ENCODE results near the gene SEC16B. TPM values are rescaled to one million over a fixed set of nuclear protein-coding genes. Genes with fewer than 3 reads are reported as not detected.

The SEC16B gene
- total RNA-seq, 1 donor from 2014 or later, result 2.2 TPM

GRCh38 chr1:177983482-177984135 lies 13.8 kb upstream of the SEC16B start:
- Histone ChIP-seq H3K27ac (no peak overlapping the region), H3K4me3 (no peak overlapping the region)
- ATAC-seq, result no peak

GRCh38 chr1:177983077-177983476 lies 13.2 kb upstream of the SEC16B start:
- Histone ChIP-seq H3K27ac (no peak overlapping the region), H3K9me3 (no peaks in the 10 kb centered on the region), H3K27me3 (no peaks in the 10 kb centered on the region), H3K4me1 (no peaks in the 10 kb centered on the region), H3K4me3 (no peak overlapping the region), H3K36me3 (no peaks in the 10 kb centered on the region)
- TF ChIP-seq CTCF (IDR thresholded peaks at IDR 0.05), result no peak
- no peak for DNase-seq
- intact Hi-C loops (cut with DNase I), result no loop called here
- ATAC-seq, result no peak

More at GRCh38 chr1:177983482-177984135, 13.8 kb upstream of the SEC16B start:
- intact Hi-C loops (cut with DNase I), result no loop called here
- no peak for DNase-seq
- TF ChIP-seq CTCF (IDR thresholded peaks at IDR 0.05), result no peak
- Histone ChIP-seq H3K9me3 (no peaks in the 10 kb centered on the region), H3K27me3 (no peaks in the 10 kb centered on the region), H3K4me1 (no peaks in the 10 kb centered on the region), H3K36me3 (no peaks in the 10 kb centered on the region)

- no peaks in the 10 kb centered on the region for H3K36me3 ChIP-seq
- H3K4me1 ChIP-seq, result no peaks in the 10 kb centered on the region
- H3K27ac ChIP-seq, result no peak overlapping the region
- H3K9me3 ChIP-seq, result no peaks in the 10 kb centered on the region
- TF ChIP-seq CTCF (IDR thresholded peaks at IDR 0.05), result no peak
- H3K4me3 ChIP-seq, result no peak overlapping the region
- ATAC-seq (no peak), DNase-seq (no peak)
- intact Hi-C loops (cut with DNase I), result no loop called here
- H3K27me3 ChIP-seq, result no peaks in the 10 kb centered on the region
Observed at GRCh38 chr1:177981200-177981599, 11.3 kb upstream of the SEC16B start.

GRCh38 chr1:177979272-177979671 lies 9.4 kb upstream of the SEC16B start:
- no peak overlapping the region for H3K27ac ChIP-seq
- H3K27me3 ChIP-seq, result no peaks in the 10 kb centered on the region
- DNase-seq (no peak), ATAC-seq (no peak)
- H3K4me1 ChIP-seq, result no peaks in the 10 kb centered on the region
- no peaks in the 10 kb centered on the region for H3K9me3 ChIP-seq
- intact Hi-C loops (cut with DNase I), result no loop called here
- no peak overlapping the region for H3K4me3 ChIP-seq
- H3K36me3 ChIP-seq, result no peaks in the 10 kb centered on the region
- TF ChIP-seq CTCF (IDR thresholded peaks at IDR 0.05), result no peak

GRCh38 chr1:177978530-177978929 lies 8.7 kb upstream of the SEC16B start:
- no peaks in the 10 kb centered on the region for H3K9me3 ChIP-seq
- DNase-seq, result no peak
- intact Hi-C loops (cut with DNase I), result no loop called here
- no peaks in the 10 kb centered on the region for H3K36me3 ChIP-seq
- no peak for ATAC-seq
- H3K4me1 ChIP-seq, result no peaks in the 10 kb centered on the region
- H3K27ac ChIP-seq, result no peak overlapping the region
- H3K4me3 ChIP-seq, result no peak overlapping the region
- no peak for TF ChIP-seq CTCF (IDR thresholded peaks at IDR 0.05)
- no peaks in the 10 kb centered on the region for H3K27me3 ChIP-seq

- no peaks in the 10 kb centered on the region for H3K27me3 ChIP-seq
- no peak for TF ChIP-seq CTCF (IDR thresholded peaks at IDR 0.05)
- no peaks in the 10 kb centered on the region for H3K36me3 ChIP-seq
- no peaks in the 10 kb centered on the region for H3K9me3 ChIP-seq
- H3K4me3 ChIP-seq, result no peak overlapping the region
- ATAC-seq (no peak), DNase-seq (no peak)
- H3K27ac ChIP-seq, result no peak overlapping the region
- intact Hi-C loops (cut with DNase I), result no loop called here
- no peaks in the 10 kb centered on the region for H3K4me1 ChIP-seq
Observed at GRCh38 chr1:177977141-177977540, 7.3 kb upstream of the SEC16B start.

Measured in upper lobe of right lung (tissue), 1 donor.